ENCODE measurements around the gene ATP9B. TPM values are rescaled to one million over a fixed set of nuclear protein-coding genes. Genes with fewer than 3 reads are reported as not detected.

Gene ATP9B
- total RNA-seq, 1 donor: 45.2 TPM

- DNase-seq (ENCODE audit: low read depth in 2 of 3, low spot score in 2 of 3): no peak
Measured at GRCh38 chr18:79345981-79346380, 276.8 kb downstream of the ATP9B start.

- no peak for DNase-seq (ENCODE audit: low read depth in 2 of 3, low spot score in 2 of 3)
Measured at GRCh38 chr18:79348066-79348465, 278.9 kb downstream of the ATP9B start.

GRCh38 chr18:79352432-79352831 is 283.2 kb downstream of the ATP9B start:
- no peak for DNase-seq (ENCODE audit: low read depth in 2 of 3, low spot score in 2 of 3)

GRCh38 chr18:79353267-79353666 is 284.1 kb downstream of the ATP9B start:
- peak in 1 of 3 donors; percentile 4 for DNase-seq (ENCODE audit: low read depth in 2 of 3, low spot score in 2 of 3)

GRCh38 chr18:79354350-79354749 is 285.2 kb downstream of the ATP9B start:
- no peak for DNase-seq (ENCODE audit: low read depth in 2 of 3, low spot score in 2 of 3)

- DNase-seq (ENCODE audit: low read depth in 2 of 3, low spot score in 2 of 3): no peak
Measured at GRCh38 chr18:79355433-79356335, 286.5 kb downstream of the ATP9B start.

- DNase-seq (ENCODE audit: low read depth in 2 of 3, low spot score in 2 of 3): no peak
Measured at GRCh38 chr18:79356435-79356834, 287.2 kb downstream of the ATP9B start.

- DNase-seq (ENCODE audit: low read depth in 2 of 3, low spot score in 2 of 3): no peak
Measured at GRCh38 chr18:79360933-79361332, 291.7 kb downstream of the ATP9B start.

- no peak for DNase-seq (ENCODE audit: low read depth in 2 of 3, low spot score in 2 of 3)
Measured at GRCh38 chr18:79361766-79362522, 292.8 kb downstream of the ATP9B start.

GRCh38 chr18:79365701-79366100 is 296.5 kb downstream of the ATP9B start:
- no peak for DNase-seq (ENCODE audit: low read depth in 2 of 3, low spot score in 2 of 3)

- DNase-seq (ENCODE audit: low read depth in 2 of 3, low spot score in 2 of 3): no peak
Measured at GRCh38 chr18:79366177-79367094, 297.2 kb downstream of the ATP9B start.

- no peak for DNase-seq (ENCODE audit: low read depth in 2 of 3, low spot score in 2 of 3)
Measured at GRCh38 chr18:79367480-79367879, 298.3 kb downstream of the ATP9B start.

- no peak for DNase-seq (ENCODE audit: low read depth in 2 of 3, low spot score in 2 of 3)
Measured at GRCh38 chr18:79367989-79368388, 298.8 kb downstream of the ATP9B start.

GRCh38 chr18:79368681-79369080 is 299.5 kb downstream of the ATP9B start:
- peak in 2 of 3 donors; percentile 22 to 70 for DNase-seq (ENCODE audit: low read depth in 2 of 3, low spot score in 2 of 3)

GRCh38 chr18:79371561-79372121 is 302.4 kb downstream of the ATP9B start:
- no peak for DNase-seq (ENCODE audit: low read depth in 2 of 3, low spot score in 2 of 3)

GRCh38 chr18:79372461-79372860 is 303.3 kb downstream of the ATP9B start:
- DNase-seq (ENCODE audit: low read depth in 2 of 3, low spot score in 2 of 3): no peak

GRCh38 chr18:79372991-79373390 is 303.8 kb downstream of the ATP9B start:
- DNase-seq (ENCODE audit: low read depth in 2 of 3, low spot score in 2 of 3): no peak

GRCh38 chr18:79373736-79374135 is 304.5 kb downstream of the ATP9B start:
- no peak for DNase-seq (ENCODE audit: low read depth in 2 of 3, low spot score in 2 of 3)

GRCh38 chr18:79374408-79375171 is 305.4 kb downstream of the ATP9B start:
- DNase-seq (ENCODE audit: low read depth in 2 of 3, low spot score in 2 of 3): no peak
